22Rv1 (cell line): Measurements from ENCODE around the gene EXOG.

Experiments
- H3K27ac ChIP-seq: fragments of 450-650 bp; 2 replicates; pipeline ENCODE4 v1.5.1; 2017
- ZFX ChIP-seq: fragments of 450-650 bp; IDR thresholded peaks from 2 replicates; pipeline ENCODE4 v1.6.1; 2017; ENCODE audit warnings: antibody characterized with exemption, borderline replicate concordance
- TF ChIP-seq, protein P1 (sequence below): fragments of 450-650 bp; IDR thresholded peaks from 2 replicates; pipeline ENCODE4 v1.5.1; 2017; ENCODE audit warnings: mild to moderate bottlenecking

Gene EXOG

DNA sequence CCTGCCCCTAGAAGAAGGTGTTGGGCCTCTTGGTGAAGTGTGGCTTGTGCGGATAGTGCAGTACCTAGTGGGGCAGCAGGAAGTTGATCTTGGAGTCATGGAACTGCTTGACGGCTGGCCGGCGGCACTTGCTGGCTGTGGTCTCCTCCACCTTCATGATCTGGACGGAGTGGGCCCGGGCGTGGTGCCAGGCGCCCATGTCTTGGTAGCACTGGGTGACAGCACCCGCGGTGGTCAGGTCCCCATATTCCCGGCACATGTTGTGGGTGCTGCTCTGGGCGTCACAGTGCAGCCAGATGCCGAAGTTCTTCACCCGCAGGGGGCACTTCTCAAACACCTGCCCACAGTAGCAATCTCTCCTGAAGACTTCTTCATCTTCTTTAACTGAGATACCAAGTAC lies 30.7 kb downstream of the EXOG start:
- H3K27ac ChIP-seq: no peak overlapping the region
- no peak for TF ChIP-seq ZFX
- TF ChIP-seq, protein P1, sequence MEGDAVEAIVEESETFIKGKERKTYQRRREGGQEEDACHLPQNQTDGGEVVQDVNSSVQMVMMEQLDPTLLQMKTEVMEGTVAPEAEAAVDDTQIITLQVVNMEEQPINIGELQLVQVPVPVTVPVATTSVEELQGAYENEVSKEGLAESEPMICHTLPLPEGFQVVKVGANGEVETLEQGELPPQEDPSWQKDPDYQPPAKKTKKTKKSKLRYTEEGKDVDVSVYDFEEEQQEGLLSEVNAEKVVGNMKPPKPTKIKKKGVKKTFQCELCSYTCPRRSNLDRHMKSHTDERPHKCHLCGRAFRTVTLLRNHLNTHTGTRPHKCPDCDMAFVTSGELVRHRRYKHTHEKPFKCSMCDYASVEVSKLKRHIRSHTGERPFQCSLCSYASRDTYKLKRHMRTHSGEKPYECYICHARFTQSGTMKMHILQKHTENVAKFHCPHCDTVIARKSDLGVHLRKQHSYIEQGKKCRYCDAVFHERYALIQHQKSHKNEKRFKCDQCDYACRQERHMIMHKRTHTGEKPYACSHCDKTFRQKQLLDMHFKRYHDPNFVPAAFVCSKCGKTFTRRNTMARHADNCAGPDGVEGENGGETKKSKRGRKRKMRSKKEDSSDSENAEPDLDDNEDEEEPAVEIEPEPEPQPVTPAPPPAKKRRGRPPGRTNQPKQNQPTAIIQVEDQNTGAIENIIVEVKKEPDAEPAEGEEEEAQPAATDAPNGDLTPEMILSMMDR: no peak

- H3K27ac ChIP-seq: no peak overlapping the region
- TF ChIP-seq ZFX: no peak
- TF ChIP-seq, protein P1: 0 out of 2 replicates have a peak, but pooled peaks have one; percentile 10
Observed at GRCh38 chr3:38528457-38528856, 32.3 kb downstream of the EXOG start.

DNA sequence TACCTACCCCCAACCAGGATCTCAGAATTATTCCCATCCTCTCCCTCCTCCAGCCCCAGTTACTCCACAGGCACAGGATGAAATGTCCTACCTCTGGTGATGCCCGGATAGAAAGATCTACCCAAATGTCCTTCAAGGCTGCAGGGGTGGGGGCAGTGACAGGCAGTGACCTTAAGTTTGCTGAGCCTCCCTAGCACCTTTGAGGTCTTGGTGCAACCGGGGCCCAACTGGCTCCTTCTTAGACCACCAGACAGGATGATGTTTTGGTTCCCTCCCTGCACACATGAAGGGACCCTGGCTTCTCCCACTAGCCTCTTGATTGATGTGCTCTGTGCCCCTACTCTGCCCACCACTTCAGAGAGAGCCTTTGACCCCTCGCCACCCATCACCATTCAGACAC lies 36.4 kb downstream of the EXOG start:
- H3K27ac ChIP-seq: no peak overlapping the region
- TF ChIP-seq, protein P1: no peak
- no peak for TF ChIP-seq ZFX

DNA sequence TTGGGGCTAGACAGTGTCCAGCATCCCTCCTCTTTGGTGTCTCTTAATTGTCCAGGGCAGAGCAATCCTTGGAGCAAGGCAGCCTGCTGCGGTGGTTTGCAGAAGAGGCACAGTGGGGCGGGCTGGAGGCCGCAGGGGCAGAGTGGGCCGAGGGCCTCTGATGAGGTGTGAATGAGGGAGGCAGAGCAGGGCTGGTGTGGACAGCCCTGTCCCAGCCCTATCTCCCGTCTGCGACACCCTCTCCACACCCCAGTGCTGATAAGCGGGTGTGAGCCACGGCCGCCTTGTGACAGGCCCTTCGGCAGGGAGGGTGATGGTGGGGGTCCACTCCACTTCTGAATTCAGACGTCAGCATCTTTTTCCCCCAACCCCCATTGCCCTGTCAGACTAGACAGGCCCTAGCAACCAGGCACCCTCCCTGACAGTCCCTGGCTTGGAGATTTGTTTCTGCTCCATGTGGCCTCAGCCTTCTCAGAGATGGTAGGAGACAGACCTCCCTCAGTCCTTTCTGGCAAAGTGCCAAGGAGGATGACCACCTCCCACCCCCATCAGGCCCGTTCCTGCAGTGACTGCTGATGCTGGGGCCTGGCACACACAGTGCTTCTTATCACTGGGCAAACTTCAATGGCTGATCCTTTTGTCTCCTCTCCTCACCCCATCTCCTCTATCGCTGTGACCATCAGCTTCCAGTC lies 37.3 kb downstream of the EXOG start:
- TF ChIP-seq, protein P1: no peak
- TF ChIP-seq ZFX: no peak
- H3K27ac ChIP-seq: no peak overlapping the region

- no peak overlapping the region for H3K27ac ChIP-seq
- TF ChIP-seq ZFX: no peak
- TF ChIP-seq, protein P1: peak; percentile 11; the same call in 1 of the 2 replicates
Observed at GRCh38 chr3:38534180-38534579, 38.0 kb downstream of the EXOG start.

DNA sequence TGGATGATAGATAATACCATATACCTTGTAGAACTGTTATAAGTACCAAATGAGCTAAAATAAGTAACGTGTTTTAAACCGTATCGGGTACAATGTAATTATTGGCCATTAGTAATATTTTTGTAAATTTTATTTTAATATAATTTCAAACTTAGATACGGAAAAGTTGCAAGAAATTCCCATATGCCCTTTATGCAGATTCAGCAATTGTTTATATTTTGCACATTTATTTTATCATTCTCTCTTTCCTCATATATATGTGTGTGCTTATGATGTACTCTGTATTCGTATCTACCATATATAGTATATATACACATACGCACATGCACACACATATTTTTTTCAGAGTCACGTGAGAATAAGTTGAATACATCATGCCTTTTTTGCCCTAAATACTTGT lies 38.5 kb downstream of the EXOG start:
- no peak overlapping the region for H3K27ac ChIP-seq
- TF ChIP-seq, protein P1: no peak
- no peak for TF ChIP-seq ZFX

GRCh38 chr3:38536671-38537070 lies 40.5 kb downstream of the EXOG start:
- TF ChIP-seq, protein P1: no peak
- TF ChIP-seq ZFX: no peak
- no peak overlapping the region for H3K27ac ChIP-seq
